Neural cell (in vitro differentiated cells): ENCODE results near the gene COL18A1. TPM values are rescaled to one million over a fixed set of nuclear protein-coding genes. Genes with fewer than 3 reads are reported as not detected.

Experiments
- H2AFZ ChIP-seq: fragments of 200-600, 300-800 bp; sonication (generic), shearing (Covaris generic); 2 replicates; pipeline ENCODE4 v1.6.0; 2014; ENCODE audit warnings: low read depth, mild to moderate bottlenecking, antibody characterized with exemption, low read length, moderate library complexity
- H3F3A ChIP-seq: fragments of 200-600 bp; shearing (Covaris generic); 2 replicates; pipeline ENCODE4 v1.6.1; 2016; ENCODE audit warnings: mild to moderate bottlenecking, moderate library complexity, mixed read lengths, antibody characterized with exemption, low read length; ENCODE audit not compliant: insufficient read depth, poor library complexity, severe bottlenecking
- H3K27ac ChIP-seq: fragments of 200-600, 300-800 bp; sonication (generic), shearing (Covaris generic); 2 replicates; pipeline ENCODE4 v1.5.1; 2014; ENCODE audit warnings: mild to moderate bottlenecking, low read length, moderate library complexity
- H3K27me3 ChIP-seq: fragments of 300-800, 200-600 bp; sonication (generic), shearing (Covaris generic); 2 replicates; pipeline ENCODE4 v1.6.0; 2014; ENCODE audit warnings: mild to moderate bottlenecking, low read depth, low read length, moderate library complexity; ENCODE audit not compliant: insufficient read depth
- H3K36me3 ChIP-seq: fragments of 300-800, 200-600 bp; sonication (generic), shearing (Covaris generic); 2 replicates; pipeline ENCODE4 v1.5.1; 2014; ENCODE audit warnings: mild to moderate bottlenecking, antibody characterized with exemption, low read length, moderate library complexity; ENCODE audit not compliant: insufficient read depth
- H3K4me2 ChIP-seq: fragments of 300-800, 200-600 bp; sonication (generic), shearing (Covaris generic); 2 replicates; pipeline ENCODE4 v1.6.0; 2014; ENCODE audit warnings: mild to moderate bottlenecking, low read length
- H3K4me3 ChIP-seq: fragments of 300-800, 200-600 bp; sonication (generic), shearing (Covaris generic); 2 replicates; pipeline ENCODE4 v1.5.1; 2014; ENCODE audit warnings: mild to moderate bottlenecking, low read length, moderate library complexity
- H3K79me2 ChIP-seq: fragments of 200-600 bp; shearing (Covaris generic); replicated peaks from 2 replicates; pipeline ENCODE4 v1.6.0; 2014; ENCODE audit warnings: mild to moderate bottlenecking, low read length, moderate library complexity; ENCODE audit not compliant: insufficient read depth
- H3K9ac ChIP-seq: fragments of 300-800, 200-600 bp; sonication (generic), shearing (Covaris generic); 2 replicates; pipeline ENCODE4 v1.6.1; 2016; ENCODE audit warnings: mild to moderate bottlenecking, low read length, mixed read lengths
- H3K9me2 ChIP-seq: fragments of 200-600 bp; shearing (Covaris generic); 2 replicates; pipeline ENCODE4 v1.6.1; 2016; ENCODE audit warnings: mild to moderate bottlenecking, low read length, mixed read lengths; ENCODE audit not compliant: insufficient read depth
- H3K9me3 ChIP-seq: fragments of 200-600, 300-800 bp; sonication (generic), shearing (Covaris generic); 2 replicates; pipeline ENCODE4 v1.6.1; 2016; ENCODE audit warnings: mild to moderate bottlenecking, mixed run types, low read length, moderate library complexity, mixed read lengths
- H4K20me1 ChIP-seq: fragments of 200-600 bp; shearing (Covaris generic); 2 replicates; pipeline ENCODE4 v1.6.1; 2016; ENCODE audit warnings: mild to moderate bottlenecking, mixed run types; ENCODE audit not compliant: insufficient read depth
- CTCF ChIP-seq: fragments of 450-650 bp; IDR thresholded peaks from 2 replicates; pipeline ENCODE4 v1.5.1; 2014; ENCODE audit warnings: antibody characterized with exemption, mild to moderate bottlenecking, moderate library complexity; ENCODE audit not compliant: poor library complexity, severe bottlenecking
- EP300 ChIP-seq: fragments of 450-650 bp; conservative IDR thresholded peaks from 2 replicates; pipeline ENCODE4 v1.6.1; 2014; ENCODE audit warnings: antibody characterized with exemption, mild to moderate bottlenecking, moderate library complexity; ENCODE audit not compliant: poor library complexity, severe bottlenecking
- EZH2 ChIP-seq: fragments of 200-600, 300-800 bp; shearing (Covaris generic), sonication (generic); IDR thresholded peaks from 2 replicates; pipeline ENCODE4 v1.6.1; 2014; ENCODE audit warnings: antibody characterized with exemption, low read length, borderline replicate concordance, mild to moderate bottlenecking; ENCODE audit not compliant: insufficient read depth, poor library complexity, severe bottlenecking
- MXI1 ChIP-seq: fragments of 450-650 bp; conservative IDR thresholded peaks from 2 replicates; pipeline ENCODE4 v1.6.1; 2014; ENCODE audit warnings: antibody characterized with exemption, mild to moderate bottlenecking; ENCODE audit not compliant: poor library complexity, severe bottlenecking
- POLR2AphosphoS5 ChIP-seq: IDR thresholded peaks from 2 replicates; pipeline ENCODE4 v1.6.1; 2012
- RAD21 ChIP-seq: fragments of 450-650 bp; conservative IDR thresholded peaks from 2 replicates; pipeline ENCODE4 v1.6.1; 2014; ENCODE audit warnings: antibody characterized with exemption, mild to moderate bottlenecking, moderate library complexity
- REST ChIP-seq: IDR thresholded peaks from 2 replicates; pipeline ENCODE4 v1.6.1; 2012; ENCODE audit warnings: borderline replicate concordance
- SMC3 ChIP-seq: fragments of 450-650 bp; conservative IDR thresholded peaks from 2 replicates; pipeline ENCODE4 v1.6.1; 2014; ENCODE audit warnings: antibody characterized with exemption, mild to moderate bottlenecking, moderate library complexity; ENCODE audit not compliant: poor library complexity
- TAF1 ChIP-seq: IDR thresholded peaks from 2 replicates; pipeline ENCODE4 v1.6.1; 2012; ENCODE audit warnings: low read depth
- polyA plus RNA-seq: library from polyadenylated mRNA; depleted of rRNA; stranded (reverse); fragments of >200 nt; gene quantifications from 2 replicates; pipeline ENCODE4 v1.2.3, GENCODE V29; 2014

Gene COL18A1
- polyA plus RNA-seq, 1 donor from 2014 or later, result 2.5 TPM

GRCh38 chr21:45481566-45481965, 76.6 kb downstream of the COL18A1 start:
- no peaks in the 10 kb centered on the region for H3K9me3 ChIP-seq
- no peaks in the 10 kb centered on the region for H3K27me3 ChIP-seq
- no peak overlapping the region for H3K9ac ChIP-seq
- H2AFZ ChIP-seq, result no peak overlapping the region
- no peaks in the 10 kb centered on the region for H3K9me2 ChIP-seq
- H3K4me3 ChIP-seq, result no peak overlapping the region
- no peaks in the 10 kb centered on the region for H4K20me1 ChIP-seq
- no peaks in the 10 kb centered on the region for H3K79me2 ChIP-seq
- H3K27ac ChIP-seq, result no peak overlapping the region
- no peak overlapping the region for H3K4me2 ChIP-seq
- no peak for TF ChIP-seq EZH2
- no peak for TF ChIP-seq TAF1
- TF ChIP-seq REST, result no peak
- no peak for TF ChIP-seq MXI1
- TF ChIP-seq SMC3, result no peak
- TF ChIP-seq RAD21, result no peak
- TF ChIP-seq POLR2AphosphoS5, result no peak
- H3F3A ChIP-seq, result no peaks in the 10 kb centered on the region
- H3K36me3 ChIP-seq, result no peaks in the 10 kb centered on the region

GRCh38 chr21:45481977-45482898, 77.3 kb downstream of the COL18A1 start:
- no peaks in the 10 kb centered on the region for H3K9me2 ChIP-seq
- no peak overlapping the region for H3K27ac ChIP-seq
- H3F3A ChIP-seq, result no peaks in the 10 kb centered on the region
- no peaks in the 10 kb centered on the region for H3K9me3 ChIP-seq
- TF ChIP-seq POLR2AphosphoS5 (no peak), EP300 (no peak), MXI1 (no peak), SMC3 (no peak), RAD21 (no peak), TAF1 (no peak), CTCF (no peak), EZH2 (no peak), REST (no peak)
- no peak overlapping the region for H2AFZ ChIP-seq
- no peaks in the 10 kb centered on the region for H3K27me3 ChIP-seq
- no peaks in the 10 kb centered on the region for H3K36me3 ChIP-seq
- H4K20me1 ChIP-seq, result no peaks in the 10 kb centered on the region
- no peak overlapping the region for H3K4me2 ChIP-seq
- no peak overlapping the region for H3K4me3 ChIP-seq
- H3K79me2 ChIP-seq, result no peaks in the 10 kb centered on the region
- no peak overlapping the region for H3K9ac ChIP-seq
